Measurements from ENCODE around the gene POLD4.

The POLD4 gene

DNA sequence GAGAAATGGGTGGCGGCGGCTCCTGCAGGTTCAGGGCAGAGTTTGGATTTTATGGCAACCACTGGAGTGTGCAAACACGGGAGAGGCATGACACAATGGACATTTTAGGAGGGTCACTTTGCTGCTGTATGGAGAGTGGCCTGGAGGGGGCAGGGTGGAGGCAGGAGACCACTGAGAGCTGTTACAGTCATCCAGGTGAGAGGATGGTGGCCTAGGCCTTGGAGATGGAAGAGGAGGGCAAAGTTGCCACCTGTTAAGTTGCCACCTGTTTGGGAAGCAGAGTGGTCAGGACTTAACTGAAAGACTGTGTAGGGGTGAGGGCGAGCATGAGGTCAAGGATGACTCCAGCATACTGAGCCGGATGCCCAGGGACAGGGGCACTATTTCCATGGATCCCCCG lies 36.1 kb upstream of the POLD4 start:
- no peak for DNase-seq (ENCODE audit: low read depth, low spot score)

DNA sequence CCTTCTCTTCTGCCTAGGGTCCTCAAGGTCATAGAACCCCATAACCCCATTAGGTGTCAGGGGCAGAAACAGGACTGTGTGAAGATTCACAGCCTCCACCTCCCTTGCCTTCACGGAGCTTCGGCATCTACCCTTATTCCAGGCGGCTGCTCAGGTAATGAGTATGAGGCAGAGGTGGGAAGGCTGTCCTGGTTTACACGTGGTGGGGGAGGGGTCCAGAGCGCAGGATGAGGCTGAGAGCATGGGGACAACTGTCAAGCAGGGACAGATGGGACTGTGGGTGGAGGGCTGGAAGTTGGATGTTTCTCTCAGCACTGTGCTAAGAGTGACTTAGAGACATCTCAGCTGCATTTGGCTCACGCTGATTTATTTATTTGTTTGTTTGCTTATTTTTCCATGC lies 34.2 kb upstream of the POLD4 start:
- no peak for DNase-seq (ENCODE audit: low read depth, low spot score)

DNA sequence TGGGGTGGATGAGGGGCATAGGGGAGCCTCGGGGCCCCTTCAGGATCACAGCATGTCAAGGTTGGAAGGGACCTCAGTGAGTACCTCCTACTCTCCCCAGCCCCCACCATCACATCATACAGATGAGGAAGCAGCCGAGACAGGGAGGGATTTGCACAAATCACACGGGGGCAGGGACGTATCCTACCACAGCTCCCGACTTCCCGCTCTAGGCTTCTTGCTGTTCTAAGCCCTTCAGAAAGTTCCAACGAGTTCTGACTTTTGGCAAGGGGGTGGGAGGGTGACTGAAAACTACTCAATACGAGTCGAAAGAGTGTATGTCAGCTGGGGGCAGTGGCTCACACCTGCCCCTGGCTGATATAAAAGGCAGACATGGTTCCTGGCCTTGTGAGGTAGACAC lies 33.7 kb upstream of the POLD4 start:
- DNase-seq (ENCODE audit: low read depth, low spot score) = no peak

DNA sequence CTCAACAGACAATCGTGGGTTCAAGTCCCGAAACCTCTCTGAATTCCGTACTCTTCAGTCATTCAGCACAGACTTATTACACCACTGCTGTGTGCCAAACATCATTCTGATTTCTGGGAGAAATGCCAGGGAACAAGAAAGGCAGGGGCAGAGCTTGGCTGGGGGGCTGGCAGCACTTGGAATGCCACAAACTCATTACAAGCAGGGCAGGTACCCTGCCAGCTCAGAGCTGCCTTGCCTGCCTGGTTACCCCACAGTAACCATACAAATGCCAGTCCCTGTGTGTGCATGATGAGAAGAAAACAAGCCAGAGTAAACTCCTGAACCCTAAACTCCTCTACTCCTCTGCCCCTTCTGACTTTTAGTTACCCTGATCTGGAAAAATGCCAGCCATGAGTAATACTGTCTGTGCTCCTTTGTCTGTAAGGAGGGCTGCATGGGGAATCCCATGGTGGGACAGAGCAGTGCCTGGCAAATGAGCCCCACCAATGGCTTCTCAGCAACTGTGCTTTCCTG lies 31.6 kb upstream of the POLD4 start:
- DNase-seq (ENCODE audit: low read depth, low spot score) = no peak

DNA sequence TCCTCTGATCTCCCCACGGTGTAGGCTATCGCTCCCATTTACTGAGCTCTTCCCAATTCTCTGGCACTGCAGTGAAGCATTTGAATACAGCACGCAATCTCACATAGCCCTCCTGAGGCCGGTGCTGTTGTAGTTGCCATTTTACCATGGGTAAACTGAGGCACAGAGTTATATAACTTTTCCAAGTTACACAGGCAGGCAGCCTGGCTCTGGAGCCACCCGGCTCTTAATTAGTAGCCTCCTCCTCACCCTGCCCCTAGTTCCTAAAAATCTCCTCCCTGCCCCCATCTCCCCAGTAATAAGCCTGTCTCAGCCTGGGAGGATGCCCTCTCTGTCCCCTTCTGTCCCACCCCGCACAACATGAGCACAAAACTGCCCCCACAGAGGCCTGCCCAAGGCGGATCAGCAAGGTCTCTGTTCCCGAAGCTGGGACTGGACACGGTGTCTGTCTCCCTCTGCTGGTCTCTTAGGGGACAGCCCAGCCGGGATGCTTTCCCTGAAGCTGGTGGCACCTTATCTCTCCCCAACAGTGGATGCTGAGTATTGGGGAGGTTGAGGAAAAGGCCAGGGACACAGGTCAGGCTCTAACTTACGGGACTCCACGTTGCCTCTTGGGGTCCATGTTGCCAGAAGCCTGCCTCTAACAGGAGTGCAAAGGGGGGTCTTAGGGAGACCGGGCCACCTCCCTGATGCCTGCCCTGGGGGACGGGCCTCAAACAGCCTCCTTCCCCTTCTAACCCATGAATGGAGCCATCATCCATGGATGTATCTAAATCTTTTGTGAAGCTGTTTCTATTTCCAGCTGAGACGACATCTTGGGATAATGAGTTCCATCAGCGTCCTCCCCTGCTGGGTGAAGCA lies 29.2 kb upstream of the POLD4 start:
- peak; percentile 73 for DNase-seq (ENCODE audit: low read depth, low spot score)

DNA sequence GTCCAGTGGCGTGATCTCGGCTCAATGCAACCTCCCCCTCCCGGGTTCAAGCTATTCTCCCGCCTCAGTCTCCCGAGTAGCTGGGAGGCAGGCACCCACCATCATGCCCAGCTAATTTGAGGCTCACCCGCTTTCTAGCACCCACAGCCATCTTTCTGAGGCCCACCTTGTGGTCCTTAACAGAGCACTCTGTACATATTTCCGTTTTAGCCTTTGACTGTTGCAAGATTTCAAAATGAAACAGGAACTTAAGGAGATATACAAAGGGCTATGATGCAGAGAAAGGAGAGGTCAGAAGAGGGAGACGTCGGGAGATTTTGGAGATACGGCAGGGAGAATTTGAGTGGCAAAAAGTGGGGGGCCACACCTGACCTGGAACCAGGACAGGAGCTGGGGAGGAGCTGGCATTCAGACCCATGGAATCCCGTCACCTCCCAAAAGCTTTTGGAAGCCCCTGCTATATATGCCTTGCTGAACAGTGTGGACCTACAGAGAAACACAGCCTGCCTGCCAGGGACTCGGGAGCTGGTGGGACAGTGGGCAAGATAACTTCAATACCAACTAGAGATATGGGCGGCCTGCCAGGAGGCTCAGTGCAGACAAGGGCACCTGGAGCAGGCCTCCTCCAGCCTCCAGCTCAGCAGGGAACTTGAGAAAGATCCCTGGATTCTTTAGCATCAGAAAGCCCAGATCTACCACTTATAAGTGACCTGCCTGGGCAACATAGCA lies 28.1 kb upstream of the POLD4 start:
- DNase-seq (ENCODE audit: low read depth, low spot score) = no peak

DNA sequence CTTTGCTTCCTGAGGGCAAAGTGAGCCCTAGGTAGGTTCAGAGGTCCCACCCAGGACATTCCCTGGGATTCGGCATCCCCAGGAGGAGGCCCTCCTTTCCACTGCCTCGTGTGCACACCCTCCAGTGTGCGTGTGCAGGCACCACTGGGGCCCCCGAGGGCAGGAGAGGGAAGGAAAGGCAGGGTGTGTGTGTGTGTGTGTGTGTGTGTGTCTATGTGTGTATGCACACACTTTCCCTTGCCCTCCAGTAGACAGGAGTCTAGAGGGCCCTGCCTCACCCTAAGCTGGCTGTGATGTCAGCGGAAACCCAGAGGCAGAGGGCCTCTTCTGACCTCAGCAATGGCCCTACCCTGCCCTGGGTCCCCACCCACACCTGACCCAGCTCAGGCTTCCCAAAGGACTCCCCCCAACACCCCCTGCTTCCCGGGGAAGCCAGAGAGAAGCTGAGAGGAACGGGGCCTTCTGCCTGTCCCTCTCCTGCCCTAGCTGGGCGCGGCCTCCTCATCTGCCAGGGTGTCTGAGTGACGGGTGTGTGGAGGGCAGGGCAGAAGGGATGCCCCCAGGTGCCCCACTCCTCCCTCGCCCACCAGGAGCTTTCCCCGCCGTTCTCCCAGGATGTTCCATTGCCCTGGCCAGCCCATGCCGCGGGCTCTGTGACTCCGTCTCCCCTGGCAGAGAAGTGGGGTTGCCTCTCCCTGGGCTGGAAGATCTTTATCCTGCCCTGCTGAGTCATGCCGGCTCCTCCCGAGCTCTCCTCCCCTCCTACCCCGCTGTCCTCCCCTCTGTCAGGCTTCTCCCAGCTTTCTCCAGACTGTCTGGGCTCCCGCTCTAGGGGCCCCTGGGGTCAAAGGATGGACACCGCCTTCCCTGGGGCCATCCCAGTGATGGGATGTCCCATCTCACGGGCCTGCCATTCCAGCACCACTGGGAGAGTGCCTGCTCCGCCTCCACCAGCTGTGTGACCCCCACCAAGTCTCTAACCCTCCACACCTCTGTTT lies 26.0 kb upstream of the POLD4 start:
- DNase-seq (ENCODE audit: low read depth, low spot score) = no peak

DNA sequence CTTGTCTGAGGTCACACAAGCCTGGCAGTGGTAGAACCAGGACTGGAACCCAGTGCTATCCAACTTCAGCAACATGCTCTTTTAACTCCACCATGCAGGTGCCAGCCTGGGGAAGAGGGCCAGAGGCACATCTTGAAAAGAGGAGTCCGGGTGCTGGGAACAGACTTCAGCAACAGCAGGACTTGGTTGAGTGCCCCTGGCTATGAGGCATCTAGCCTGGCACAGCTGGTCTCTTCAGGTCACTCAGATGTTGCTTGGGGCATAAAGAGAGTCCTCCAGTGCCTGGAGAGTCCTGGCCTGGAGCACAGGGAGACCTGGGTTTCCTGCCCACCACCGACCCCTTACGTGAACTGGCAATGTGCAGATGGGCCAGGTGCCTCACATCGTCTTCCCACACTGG lies 25.2 kb upstream of the POLD4 start:
- DNase-seq (ENCODE audit: low read depth, low spot score) = no peak

DNA sequence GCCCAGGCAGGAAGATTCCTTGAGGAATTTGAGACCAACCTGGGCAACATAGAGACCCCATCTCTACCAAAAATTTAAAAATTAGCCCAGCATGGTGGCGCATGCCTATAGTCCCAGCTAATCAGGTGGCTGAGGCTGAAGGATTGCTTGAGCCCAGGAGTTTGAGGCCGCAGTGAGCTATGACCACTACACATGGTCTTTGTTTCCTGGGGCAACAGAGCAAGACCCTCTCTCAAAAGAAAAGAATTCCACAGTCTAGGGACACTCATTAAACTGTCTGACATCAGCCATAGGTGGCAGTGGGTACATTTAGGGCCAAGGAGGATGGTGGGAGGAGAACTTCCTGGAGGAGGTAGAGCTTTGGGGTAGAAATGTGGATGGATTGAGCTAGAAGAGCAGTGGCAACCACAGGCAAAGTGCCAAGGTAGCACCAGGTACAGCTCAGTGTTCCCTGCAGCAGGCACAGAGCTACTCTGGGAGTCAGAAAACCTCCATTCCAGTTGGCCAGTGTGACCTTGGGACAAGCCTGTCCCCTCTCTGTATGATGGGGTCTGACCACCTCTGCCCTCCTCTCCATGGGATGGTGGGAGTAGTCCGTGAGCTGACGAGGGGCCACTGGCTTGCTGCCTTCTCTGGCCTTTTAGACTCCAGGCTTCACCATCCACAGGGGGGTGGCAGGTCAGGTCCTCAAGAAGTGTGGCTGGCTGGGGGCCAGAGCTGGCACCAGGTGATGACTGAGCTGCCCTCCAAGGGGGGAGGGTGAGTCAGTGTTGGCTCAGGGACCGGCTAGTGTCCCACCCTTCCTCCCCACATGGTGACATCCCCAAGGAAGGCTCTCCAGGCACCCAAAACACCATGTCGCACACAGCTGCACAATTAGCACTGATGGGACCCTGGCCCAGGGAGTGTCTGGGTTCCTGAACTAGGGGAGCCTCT lies 23.8 kb upstream of the POLD4 start:
- no peak for DNase-seq (ENCODE audit: low read depth, low spot score)

DNA sequence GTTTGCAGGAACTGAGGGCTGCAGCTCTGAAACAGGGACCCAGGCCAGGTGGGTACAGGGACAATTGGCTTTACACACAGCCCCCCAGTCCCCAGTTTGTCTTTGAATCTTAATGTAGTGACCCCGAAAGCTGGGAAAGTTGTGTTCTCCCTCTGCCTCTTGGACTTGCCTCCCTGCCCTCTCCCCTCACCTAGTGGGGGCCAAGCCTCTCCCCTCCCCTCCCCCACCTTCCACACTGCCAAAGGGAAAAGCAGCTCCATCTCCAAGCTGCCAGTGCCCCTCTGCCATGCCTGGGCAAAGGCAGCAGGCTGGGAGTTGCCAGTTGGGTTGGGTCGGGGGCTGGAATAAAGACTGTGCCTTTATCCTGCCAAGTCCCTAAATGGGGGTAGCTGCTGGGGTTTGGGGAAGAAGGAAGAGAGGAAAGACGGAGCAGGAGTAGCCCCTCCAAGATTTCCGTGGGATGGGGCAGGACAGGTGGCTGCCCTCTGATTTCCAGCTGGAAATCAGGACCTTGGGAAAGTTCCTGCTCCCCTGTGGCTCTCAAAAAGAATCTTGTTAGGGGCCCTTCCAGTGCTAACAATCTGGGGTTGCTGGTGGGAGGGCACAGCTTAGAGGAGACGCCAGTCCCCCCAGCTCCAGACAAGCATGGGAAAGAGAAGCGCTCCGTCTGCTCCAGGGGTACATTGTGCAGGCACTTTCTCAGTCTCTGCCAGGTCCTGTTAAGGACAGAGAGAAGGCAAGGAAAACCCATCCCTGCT lies 22.9 kb upstream of the POLD4 start:
- no peak for DNase-seq (ENCODE audit: low read depth, low spot score)

DNA sequence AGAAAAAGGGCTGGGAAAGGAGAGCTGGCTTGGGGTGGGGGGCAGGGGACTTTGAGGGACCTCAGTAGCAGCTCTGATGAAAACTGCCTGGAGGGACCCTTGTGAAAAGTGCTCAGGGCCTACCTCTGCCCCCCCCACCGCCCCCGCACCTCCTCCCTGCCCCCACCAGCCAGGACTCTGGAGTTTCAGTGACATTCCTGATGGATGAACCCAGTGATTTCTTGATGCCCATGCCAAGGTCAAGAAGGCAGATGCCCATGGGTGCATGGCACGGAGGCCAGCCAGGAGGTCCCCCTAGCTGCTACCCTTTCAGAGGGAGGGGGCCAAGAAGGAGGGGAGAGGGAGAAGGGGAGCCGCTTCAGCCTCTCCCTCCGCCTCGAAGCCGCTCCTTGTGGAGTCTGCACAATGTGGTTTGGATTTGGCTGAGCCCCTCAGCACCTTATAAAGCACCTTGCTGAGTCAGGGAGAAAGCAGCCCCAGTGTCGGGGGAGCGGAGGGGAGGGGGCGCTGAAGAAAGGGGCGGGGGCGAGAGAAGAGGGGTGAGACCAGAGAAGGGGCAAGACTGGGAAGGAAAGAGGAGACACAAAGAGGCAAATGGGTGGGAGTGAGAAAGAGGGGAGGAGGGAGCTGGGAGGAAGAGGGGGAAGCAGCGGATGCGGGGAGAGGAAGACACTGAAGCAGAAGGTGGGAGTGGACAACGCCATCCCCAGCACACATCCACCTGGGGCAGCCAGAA lies 22.1 kb upstream of the POLD4 start:
- no peak for DNase-seq (ENCODE audit: low read depth, low spot score)

DNA sequence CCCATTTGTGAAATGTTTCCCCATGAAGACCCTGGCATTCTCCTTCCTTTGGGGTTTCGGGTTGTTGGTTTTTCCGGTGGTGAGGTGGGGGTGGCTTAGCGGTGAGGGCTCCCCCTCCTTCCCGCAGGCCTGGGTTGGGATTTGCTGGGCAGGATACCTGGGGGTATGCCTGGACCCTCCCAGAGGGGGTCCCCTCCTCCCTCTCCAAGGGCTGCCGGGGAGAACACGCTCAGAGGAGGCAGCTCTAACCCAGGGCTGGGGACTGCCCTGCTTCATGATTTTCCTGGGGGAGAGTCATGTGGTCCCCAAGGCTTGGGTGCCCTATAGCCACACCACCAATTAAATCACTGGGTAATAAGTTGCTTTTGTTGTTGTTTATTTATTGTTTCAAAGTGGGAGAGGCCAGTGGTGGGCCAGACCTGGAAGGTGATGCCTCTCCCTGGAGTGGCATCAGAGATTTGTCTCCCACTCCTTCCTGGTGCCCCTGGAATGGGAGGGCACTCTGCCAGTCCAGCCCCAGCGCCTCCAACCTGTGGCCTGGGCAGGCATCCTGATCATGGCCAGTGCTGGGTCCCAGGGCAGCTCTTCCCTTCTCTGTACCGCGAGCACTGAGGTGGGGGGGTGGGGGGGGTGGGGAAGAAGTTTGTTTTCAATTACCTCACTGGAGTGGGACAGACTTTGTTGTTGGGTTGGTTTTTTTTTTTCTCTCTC lies 21.4 kb upstream of the POLD4 start:
- DNase-seq (ENCODE audit: low read depth, low spot score) = no peak

DNA sequence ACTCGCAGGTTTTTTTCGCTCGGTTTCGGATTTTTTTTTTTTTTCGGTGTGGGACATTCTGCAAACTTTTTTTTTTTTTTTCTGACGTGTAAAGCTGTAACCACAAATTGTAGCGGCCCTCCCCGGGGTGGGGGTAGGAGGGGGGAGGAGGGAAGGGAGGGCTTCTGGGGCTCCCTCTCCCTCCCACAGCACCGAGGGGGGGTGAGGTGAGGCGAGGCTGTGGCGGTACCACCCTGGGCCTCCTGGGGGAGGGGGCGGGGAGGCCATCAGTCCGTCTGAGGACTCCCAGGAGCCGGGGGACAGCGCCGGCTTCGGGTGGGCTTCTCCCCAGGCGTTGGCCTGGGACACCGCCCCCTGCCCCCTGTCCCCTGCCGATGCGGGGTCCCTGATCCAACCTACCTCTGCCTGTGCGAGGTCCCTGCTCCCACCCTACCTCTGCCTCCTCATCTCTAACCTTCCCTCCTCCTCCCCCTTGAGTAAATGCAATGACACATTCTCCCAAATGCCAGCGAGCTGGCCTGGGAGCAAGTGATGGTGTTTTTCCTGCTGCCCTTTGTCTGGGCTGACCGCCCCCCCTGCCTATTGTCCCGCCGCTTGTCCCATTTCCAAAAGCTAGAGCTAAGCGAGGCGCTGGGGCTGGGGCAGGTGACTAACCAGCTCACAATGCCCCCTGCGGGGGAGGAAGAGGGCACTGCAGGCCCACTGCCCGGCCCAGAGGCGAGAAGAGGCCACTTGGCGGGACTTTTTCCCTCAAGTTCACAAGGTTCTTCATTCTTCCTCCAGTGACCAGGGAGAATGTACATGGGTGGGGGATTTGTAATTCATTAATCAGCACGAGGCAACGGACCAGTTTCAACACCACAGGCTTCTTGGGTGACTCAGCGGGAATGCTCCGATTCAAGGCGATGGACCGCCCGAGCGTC lies 20.6 kb upstream of the POLD4 start:
- DNase-seq (ENCODE audit: low read depth, low spot score) = no peak

DNA sequence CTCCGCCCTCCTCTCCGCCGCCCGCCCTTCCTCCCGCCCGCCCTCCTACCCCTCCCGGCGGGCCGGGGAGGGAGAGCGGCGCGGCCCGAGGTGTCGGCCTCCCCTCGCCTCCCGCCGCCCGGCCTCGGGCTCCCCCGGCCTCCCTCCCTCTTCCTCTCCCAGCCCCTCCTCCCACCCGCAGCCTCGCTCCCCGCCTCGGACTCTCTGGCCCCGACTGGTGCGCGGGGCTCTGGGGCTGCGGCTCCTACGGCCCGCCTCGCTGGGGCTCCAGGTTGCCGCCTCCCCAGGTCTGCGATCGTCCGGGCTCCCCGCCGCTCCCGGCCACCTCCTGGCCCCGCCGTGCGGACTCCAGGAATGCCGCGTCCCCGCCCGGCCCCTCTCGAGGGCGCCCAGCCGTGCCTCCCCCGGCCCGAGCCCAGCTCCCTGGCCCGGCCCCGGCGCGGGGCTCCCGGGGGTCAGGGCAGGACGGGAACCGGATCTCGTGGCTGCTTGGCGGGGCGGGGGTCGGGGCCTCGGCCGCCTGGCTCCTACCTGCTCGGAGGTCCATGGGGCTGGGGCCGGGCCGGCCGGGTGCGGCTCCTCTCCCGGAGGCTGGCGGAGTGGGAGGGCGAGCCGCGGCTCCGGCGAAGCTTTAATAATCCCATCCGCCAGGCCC lies 19.8 kb upstream of the POLD4 start, which contains the start of gene CLCF1:
Gene CLCF1, minus strand, starts transcription at position 606 of the 655 bp plus-strand sequence. Its CDS starts 59 bp downstream, at position 547.
- no peak for DNase-seq (ENCODE audit: low read depth, low spot score)

DNA sequence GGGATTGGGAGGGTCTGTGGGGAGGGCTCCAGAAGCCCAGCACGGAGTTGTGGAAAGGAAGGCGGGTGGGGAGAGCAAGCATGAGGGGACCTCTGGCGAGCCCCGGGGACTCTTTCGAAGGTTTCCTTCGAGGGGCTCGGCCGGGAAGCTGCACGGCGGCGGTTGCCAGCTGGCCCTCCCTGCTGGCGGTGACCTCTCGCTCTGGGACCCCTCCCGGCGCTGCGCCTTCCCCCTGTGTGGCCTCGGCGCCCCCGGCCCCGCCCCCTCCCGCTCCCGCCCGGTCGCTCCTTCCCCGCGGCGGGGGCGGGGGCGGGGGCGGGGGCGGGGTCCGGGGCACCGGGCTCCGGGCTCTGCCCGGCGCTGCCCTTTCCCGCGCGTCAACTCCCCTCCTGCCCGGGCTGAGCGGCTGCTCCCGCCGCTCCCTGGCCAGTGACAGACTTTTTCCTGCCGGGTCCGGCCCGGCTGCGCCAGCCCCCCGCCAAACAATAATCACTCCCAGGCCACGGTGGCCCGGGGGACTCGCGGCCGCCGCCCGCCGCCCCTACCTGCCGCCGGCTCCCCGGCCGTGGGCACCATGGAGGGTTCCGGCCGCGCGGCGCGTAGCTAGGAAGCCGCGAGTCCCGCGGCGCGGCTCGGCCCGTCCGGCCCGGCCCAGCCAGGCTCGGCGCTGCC lies 19.1 kb upstream of the POLD4 start:
- no peak for DNase-seq (ENCODE audit: low read depth, low spot score)

DNA sequence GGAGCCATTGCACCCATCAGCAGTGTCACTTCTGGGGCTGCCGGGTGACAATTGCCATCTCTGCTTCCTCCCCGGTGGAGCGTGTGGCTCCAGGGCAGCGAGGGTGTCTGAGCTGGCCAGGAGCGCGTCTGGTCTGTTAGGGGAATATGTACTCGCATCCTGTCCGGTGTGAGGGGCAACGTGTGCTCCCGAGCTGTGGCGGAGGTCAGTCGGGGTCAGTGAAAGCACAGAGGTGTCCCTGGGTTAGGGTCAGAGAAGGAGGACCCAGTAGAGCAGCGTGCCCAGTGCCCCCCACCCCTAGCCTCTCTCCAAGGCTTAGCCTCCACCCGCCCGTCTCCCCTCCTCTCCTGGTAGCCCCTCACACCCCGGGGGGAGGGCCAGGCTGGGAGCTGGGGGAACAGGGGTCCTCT lies 18.6 kb upstream of the POLD4 start:
- no peak for DNase-seq (ENCODE audit: low read depth, low spot score)
